ENCODE measurements around the gene USP6. TPM values are rescaled to one million over a fixed set of nuclear protein-coding genes. Genes with fewer than 3 reads are reported as not detected.
"Not testable (repeated sequence)": the region's sequence is repeated elsewhere in the genome, so short reads cannot be mapped to it uniquely, and the experiment has no call there.

Gene USP6
- total RNA-seq, 1 experiment from 2014 or later = 0.08 TPM

DNA sequence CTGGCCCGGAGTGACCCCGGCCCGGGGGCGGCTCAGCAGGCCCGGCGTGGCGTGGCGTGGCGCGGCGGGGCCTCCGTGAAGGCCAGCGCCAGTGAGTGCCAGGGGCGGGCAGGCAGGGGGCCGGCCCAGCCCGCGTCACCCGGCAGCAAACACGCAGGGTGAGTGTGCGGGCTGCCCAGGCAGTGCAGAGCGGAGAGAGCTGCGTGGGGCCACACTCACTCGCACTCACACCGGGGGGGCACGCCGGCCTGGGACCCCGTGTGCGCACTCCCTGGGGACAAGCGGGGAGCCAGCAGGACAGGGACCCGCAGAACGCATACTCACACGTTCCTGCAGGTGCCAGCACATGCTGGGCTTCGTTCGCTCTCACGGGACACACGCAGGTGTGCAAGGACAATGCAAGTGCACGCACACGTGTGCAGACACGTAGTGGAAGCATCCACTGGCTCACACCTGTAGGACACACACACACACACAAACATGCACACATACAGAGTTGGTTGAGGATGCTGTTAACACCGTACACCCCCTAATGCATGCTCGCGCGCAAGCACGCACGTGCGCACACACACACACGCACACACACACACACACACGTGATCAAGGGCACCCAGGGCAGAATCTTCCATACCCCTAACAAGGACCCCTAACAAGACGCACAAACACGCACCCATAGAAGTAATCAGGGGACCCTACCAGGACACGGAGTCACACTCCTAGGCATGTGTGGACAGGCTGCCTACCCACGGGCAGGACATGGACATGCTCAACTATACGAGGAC lies 7.7 kb downstream of the USP6 start:
- ATAC-seq (0 out of 2 replicates have a peak, but pooled peaks have one; percentile 31), DNase-seq (ENCODE audit: low read depth, low spot score) (no peak)
- no peaks in the 10 kb centered on the region for H3K9me3 ChIP-seq (ENCODE audit: control insufficient read depth, insufficient read depth, low read depth, low read length)
- intact Hi-C loops (cut with micrococcal nuclease; ENCODE audit: unreplicated experiment) = no loop called here
- no peak overlapping the region for H3K4me3 ChIP-seq (ENCODE audit: low read depth in 2 of 2, low read length in 2 of 2)
- ChIA-PET POLR2A (no interaction called here), CTCF (no interaction called here)
- TF ChIP-seq REST (IDR thresholded peaks at IDR 0.05; ENCODE audit: insufficient read depth in 1 of 2, low read depth in 2 of 2, low read length in 1 of 2) = no peak
- no peak for TF ChIP-seq POLR2AphosphoS5 (IDR thresholded peaks at IDR 0.05; ENCODE audit: low read depth, low read length)
- TF ChIP-seq, protein P1, sequence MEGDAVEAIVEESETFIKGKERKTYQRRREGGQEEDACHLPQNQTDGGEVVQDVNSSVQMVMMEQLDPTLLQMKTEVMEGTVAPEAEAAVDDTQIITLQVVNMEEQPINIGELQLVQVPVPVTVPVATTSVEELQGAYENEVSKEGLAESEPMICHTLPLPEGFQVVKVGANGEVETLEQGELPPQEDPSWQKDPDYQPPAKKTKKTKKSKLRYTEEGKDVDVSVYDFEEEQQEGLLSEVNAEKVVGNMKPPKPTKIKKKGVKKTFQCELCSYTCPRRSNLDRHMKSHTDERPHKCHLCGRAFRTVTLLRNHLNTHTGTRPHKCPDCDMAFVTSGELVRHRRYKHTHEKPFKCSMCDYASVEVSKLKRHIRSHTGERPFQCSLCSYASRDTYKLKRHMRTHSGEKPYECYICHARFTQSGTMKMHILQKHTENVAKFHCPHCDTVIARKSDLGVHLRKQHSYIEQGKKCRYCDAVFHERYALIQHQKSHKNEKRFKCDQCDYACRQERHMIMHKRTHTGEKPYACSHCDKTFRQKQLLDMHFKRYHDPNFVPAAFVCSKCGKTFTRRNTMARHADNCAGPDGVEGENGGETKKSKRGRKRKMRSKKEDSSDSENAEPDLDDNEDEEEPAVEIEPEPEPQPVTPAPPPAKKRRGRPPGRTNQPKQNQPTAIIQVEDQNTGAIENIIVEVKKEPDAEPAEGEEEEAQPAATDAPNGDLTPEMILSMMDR (IDR thresholded peaks at IDR 0.05) = no peak; the same call in 1 of the 2 replicates
- TF ChIP-seq SIN3A (IDR thresholded peaks at IDR 0.05; ENCODE audit: borderline replicate concordance, insufficient read depth, low read depth, low read length) = no peak
- no peak for TF ChIP-seq TCF7L2 (IDR thresholded peaks at IDR 0.05; ENCODE audit: low read depth, low read length)
- in situ Hi-C loops (cut with HindIII; ENCODE audit: low pct_unique_long_range_greater_than_20kb, low sequenced_read_pairs) = no loop called here
- H3K36me3 ChIP-seq (ENCODE audit: control insufficient read depth, insufficient read depth, low read length) = no peaks in the 10 kb centered on the region
- H3K4me1 ChIP-seq (ENCODE audit: control insufficient read depth, insufficient read depth, low read length) = no peaks in the 10 kb centered on the region
- H3K27me3 ChIP-seq (ENCODE audit: control insufficient read depth, insufficient read depth, low read length) = no peaks in the 10 kb centered on the region
- no peak overlapping the region for H3K27ac ChIP-seq (ENCODE audit: low read length)
- no TSS peak for BruUV-seq (replicated peaks)

GRCh38 chr17:5124125-5124760 lies 8.4 kb downstream of the USP6 start:
- BruUV-seq (replicated peaks); CTCF ChIA-PET; H3K9me3 ChIP-seq (ENCODE audit: control insufficient read depth, insufficient read depth, low read depth, low read length): not testable (repeated sequence)

DNA sequence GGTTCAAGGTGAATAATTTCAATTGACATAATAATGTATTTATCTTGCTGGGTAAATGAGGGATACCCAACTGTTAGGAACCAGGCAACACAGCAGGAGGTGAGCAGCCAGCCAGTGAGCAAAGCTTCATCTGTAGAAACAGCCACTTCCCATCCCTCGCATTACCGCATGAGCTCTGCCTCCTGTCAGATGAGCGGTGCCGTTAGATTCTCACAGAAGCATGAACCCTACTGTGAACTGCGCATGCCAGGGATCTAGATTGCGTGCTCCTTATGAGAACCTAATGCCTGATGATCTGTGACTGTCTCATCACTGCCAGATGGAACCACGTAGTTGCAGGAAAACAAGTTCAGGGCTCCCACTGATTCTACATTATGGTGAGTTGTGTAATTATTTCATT lies 9.1 kb downstream of the USP6 start:
- H3K27ac ChIP-seq (ENCODE audit: low read length); H3K9me3 ChIP-seq (ENCODE audit: control insufficient read depth, insufficient read depth, low read depth, low read length); POLR2A ChIA-PET; H3K27me3 ChIP-seq (ENCODE audit: control insufficient read depth, insufficient read depth, low read length); H3K4me3 ChIP-seq (ENCODE audit: low read depth in 2 of 2, low read length in 2 of 2); H3K36me3 ChIP-seq (ENCODE audit: control insufficient read depth, insufficient read depth, low read length); H3K4me1 ChIP-seq (ENCODE audit: control insufficient read depth, insufficient read depth, low read length); ATAC-seq; intact Hi-C loops (cut with micrococcal nuclease; ENCODE audit: unreplicated experiment); BruUV-seq (replicated peaks); in situ Hi-C loops (cut with HindIII; ENCODE audit: low pct_unique_long_range_greater_than_20kb, low sequenced_read_pairs); CTCF ChIA-PET; DNase-seq (ENCODE audit: low read depth, low spot score): not testable (repeated sequence)

More at GRCh38 chr17:5124125-5124760, 8.4 kb downstream of the USP6 start:
- H3K36me3 ChIP-seq (ENCODE audit: control insufficient read depth, insufficient read depth, low read length); DNase-seq (ENCODE audit: low read depth, low spot score); H3K27me3 ChIP-seq (ENCODE audit: control insufficient read depth, insufficient read depth, low read length); in situ Hi-C loops (cut with HindIII; ENCODE audit: low pct_unique_long_range_greater_than_20kb, low sequenced_read_pairs); POLR2A ChIA-PET; H3K4me3 ChIP-seq (ENCODE audit: low read depth in 2 of 2, low read length in 2 of 2); H3K4me1 ChIP-seq (ENCODE audit: control insufficient read depth, insufficient read depth, low read length); H3K27ac ChIP-seq (ENCODE audit: low read length); intact Hi-C loops (cut with micrococcal nuclease; ENCODE audit: unreplicated experiment): not testable (repeated sequence)
- ATAC-seq = peak; percentile 12; the same call in 1 of the 2 replicates
